Forelimb muscle (tissue), 1 donor: ENCODE data around the gene CD9. TPM values are rescaled to one million over a fixed set of nuclear protein-coding genes. Genes with fewer than 3 reads are reported as not detected.
A peak's percentile ranks its signal among the peaks of the same experiment; 100 is the strongest.

Experiments used
- DNase-seq: peaks from one replicate; pipeline ENCODE4 v3.0.0-alpha.2; 2013; ENCODE audit warnings: low read depth
- polyA plus RNA-seq: library from polyadenylated mRNA; unstranded; fragments of 120-200 nt; gene quantifications from one replicate; pipeline ENCODE4 v1.2.1, GENCODE V29; 2013; ENCODE audit not compliant: insufficient read length

Gene CD9
- polyA plus RNA-seq, 1 donor, result 52.2 TPM

GRCh38 chr12:6275928-6276887 is 76.0 kb downstream of the CD9 start:
- DNase-seq, result no peak

GRCh38 chr12:6276956-6277620 is 76.9 kb downstream of the CD9 start:
- no peak for DNase-seq

- DNase-seq, result no peak
These were observed 77.8 kb downstream of the CD9 start for GRCh38 chr12:6277982-6278438.

GRCh38 chr12:6278439-6279255 is 78.4 kb downstream of the CD9 start:
- DNase-seq, result no peak

GRCh38 chr12:6279256-6279628 is 79.0 kb downstream of the CD9 start:
- DNase-seq, result no peak

GRCh38 chr12:6279631-6280030 is 79.4 kb downstream of the CD9 start:
- DNase-seq, result no peak

GRCh38 chr12:6280053-6280469 is 79.9 kb downstream of the CD9 start:
- DNase-seq, result no peak

GRCh38 chr12:6280672-6281071 is 80.5 kb downstream of the CD9 start:
- no peak for DNase-seq

- DNase-seq, result no peak
These were observed 81.0 kb downstream of the CD9 start for GRCh38 chr12:6281081-6281809.

GRCh38 chr12:6282453-6282840 is 82.2 kb downstream of the CD9 start:
- no peak for DNase-seq

- no peak for DNase-seq
These were observed 84.1 kb downstream of the CD9 start for GRCh38 chr12:6284273-6284672.

- peak; percentile 32 for DNase-seq
These were observed 84.9 kb downstream of the CD9 start for GRCh38 chr12:6285063-6285477.

GRCh38 chr12:6285532-6286306 is 85.5 kb downstream of the CD9 start:
- DNase-seq, result no peak

Other genes starting within 250 kb of the CD9 start
- 41.9 TPM for gene VWF, start 75.7 kb upstream of the CD9 start, polyA plus RNA-seq
- gene PLEKHG6, start 110.3 kb downstream of the CD9 start, polyA plus RNA-seq, result 0.80 TPM
- gene TNFRSF1A, start 141.7 kb downstream of the CD9 start, polyA plus RNA-seq, result 50.8 TPM
- not detected for gene SCNN1A, start 175.2 kb downstream of the CD9 start, polyA plus RNA-seq
- 37.2 TPM for gene LTBR, start 183.8 kb downstream of the CD9 start, polyA plus RNA-seq
- gene CD27, start 244.6 kb downstream of the CD9 start, polyA plus RNA-seq, result 1.5 TPM